HepG2 (cell line): ENCODE data around the gene FAAP100. TPM values are rescaled to one million over a fixed set of nuclear protein-coding genes. Genes with fewer than 3 reads are reported as not detected.

ENCODE experiments used
- LRRFIP1 ChIP-seq: sonication (generic); formaldehyde crosslinking; conservative IDR thresholded peaks from 2 replicates; pipeline ENCODE4 v1.4.0; 2020; ENCODE audit warnings: missing genetic modification reagents
- TCF7L2 ChIP-seq: IDR thresholded peaks from 2 replicates; pipeline ENCODE4 v1.6.1; 2011; ENCODE audit warnings: mild to moderate bottlenecking, low read depth, low read length, moderate library complexity
- ZBTB39 ChIP-seq: sonication (generic); formaldehyde crosslinking; IDR thresholded peaks from 2 replicates; pipeline ENCODE4 v1.5.0; 2020; ENCODE audit warnings: missing genetic modification reagents
- polyA plus RNA-seq, 8 experiments: library from polyadenylated mRNA; depleted of rRNA in 3 of 8; stranded (reverse) in 7 of 8; unstranded in 1 of 8; fragments of >200 nt; fragmentation: Illumina TruSeq in 4 of 8; extraction: Trizol in 4 of 8; gene quantifications; 2 replicates each; pipeline versions ENCODE4 v1.2.1 to v1.2.3, GENCODE V29; 2011 to 2016; ENCODE audit warnings: low read depth in 4 of 8, missing spikeins in 1 of 8, mixed read lengths in 1 of 8; ENCODE audit not compliant: insufficient read depth in 1 of 8
- total RNA-seq, 5 experiments: library from RNA; depleted of rRNA; stranded (reverse); fragments of >200 nt; fragmentation: Illumina TruSeq; extraction: Trizol; gene quantifications; 2 replicates each; pipeline ENCODE4 v1.2.3, GENCODE V29; 2016; ENCODE audit warnings: low read depth in 1 of 5
- TF ChIP-seq, protein P1 (sequence below): sonication (generic); formaldehyde crosslinking; IDR thresholded peaks from 2 replicates; pipeline ENCODE4 v1.5.0; 2020; ENCODE audit warnings: mild to moderate bottlenecking, missing genetic modification reagents

FAAP100 gene
- total and polyA plus RNA-seq, 2 of the 13 experiments (the other 11 are each of a cell fraction or from before 2014, with no cell fraction given): 7.6 to 20.8 TPM

- no peak for TF ChIP-seq LRRFIP1 (CRISPR knock-in tag)
- TF ChIP-seq, protein P1, sequence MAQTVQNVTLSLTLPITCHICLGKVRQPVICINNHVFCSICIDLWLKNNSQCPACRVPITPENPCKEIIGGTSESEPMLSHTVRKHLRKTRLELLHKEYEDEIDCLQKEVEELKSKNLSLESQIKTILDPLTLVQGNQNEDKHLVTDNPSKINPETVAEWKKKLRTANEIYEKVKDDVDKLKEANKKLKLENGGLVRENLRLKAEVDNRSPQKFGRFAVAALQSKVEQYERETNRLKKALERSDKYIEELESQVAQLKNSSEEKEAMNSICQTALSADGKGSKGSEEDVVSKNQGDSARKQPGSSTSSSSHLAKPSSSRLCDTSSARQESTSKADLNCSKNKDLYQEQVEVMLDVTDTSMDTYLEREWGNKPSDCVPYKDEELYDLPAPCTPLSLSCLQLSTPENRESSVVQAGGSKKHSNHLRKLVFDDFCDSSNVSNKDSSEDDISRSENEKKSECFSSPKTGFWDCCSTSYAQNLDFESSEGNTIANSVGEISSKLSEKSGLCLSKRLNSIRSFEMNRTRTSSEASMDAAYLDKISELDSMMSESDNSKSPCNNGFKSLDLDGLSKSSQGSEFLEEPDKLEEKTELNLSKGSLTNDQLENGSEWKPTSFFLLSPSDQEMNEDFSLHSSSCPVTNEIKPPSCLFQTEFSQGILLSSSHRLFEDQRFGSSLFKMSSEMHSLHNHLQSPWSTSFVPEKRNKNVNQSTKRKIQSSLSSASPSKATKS (CRISPR knock-in tag): no peak
- no peak for TF ChIP-seq TCF7L2
- no peak for TF ChIP-seq ZBTB39 (CRISPR knock-in tag)
These were observed 22.4 kb upstream of the FAAP100 start (continued) for GRCh38 chr17:81574643-81574956.
